ENCODE measurements around the gene AKAP14.

- TF ChIP-seq CTCF (IDR thresholded peaks at IDR 0.05) = no peak
- no peak for TF ChIP-seq POLR2A (IDR thresholded peaks at IDR 0.05)
Observed at GRCh38 chrX:119917877-119918276, 22.2 kb downstream of the AKAP14 start.
